ENCODE measurements around the gene TMPRSS11A.

DNA sequence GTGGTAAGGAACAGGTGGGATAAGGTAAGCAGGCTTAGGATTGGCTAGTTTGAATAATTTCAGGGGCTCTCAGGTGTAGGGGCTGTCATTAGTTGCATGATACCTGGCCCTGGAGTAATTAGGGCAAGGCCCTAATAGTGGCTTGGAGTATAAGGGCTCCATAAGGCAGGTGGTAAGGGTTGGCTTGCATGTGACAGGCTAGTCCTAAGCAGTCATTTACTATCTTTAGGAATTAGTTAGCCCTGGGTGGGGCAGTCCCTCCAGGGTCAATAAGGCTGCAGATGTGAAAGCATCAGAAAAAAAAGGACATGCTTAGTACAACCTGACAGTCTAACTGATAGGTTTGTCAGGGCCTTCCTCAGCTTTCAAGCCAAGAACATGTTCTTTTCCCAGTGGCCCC, 71.6 kb downstream of the TMPRSS11A start:
- TF ChIP-seq, protein P1, sequence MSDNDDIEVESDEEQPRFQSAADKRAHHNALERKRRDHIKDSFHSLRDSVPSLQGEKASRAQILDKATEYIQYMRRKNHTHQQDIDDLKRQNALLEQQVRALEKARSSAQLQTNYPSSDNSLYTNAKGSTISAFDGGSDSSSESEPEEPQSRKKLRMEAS (IDR thresholded peaks at IDR 0.05; ENCODE audit: low read depth, low read length) = no peak
- TF ChIP-seq, protein P2, sequence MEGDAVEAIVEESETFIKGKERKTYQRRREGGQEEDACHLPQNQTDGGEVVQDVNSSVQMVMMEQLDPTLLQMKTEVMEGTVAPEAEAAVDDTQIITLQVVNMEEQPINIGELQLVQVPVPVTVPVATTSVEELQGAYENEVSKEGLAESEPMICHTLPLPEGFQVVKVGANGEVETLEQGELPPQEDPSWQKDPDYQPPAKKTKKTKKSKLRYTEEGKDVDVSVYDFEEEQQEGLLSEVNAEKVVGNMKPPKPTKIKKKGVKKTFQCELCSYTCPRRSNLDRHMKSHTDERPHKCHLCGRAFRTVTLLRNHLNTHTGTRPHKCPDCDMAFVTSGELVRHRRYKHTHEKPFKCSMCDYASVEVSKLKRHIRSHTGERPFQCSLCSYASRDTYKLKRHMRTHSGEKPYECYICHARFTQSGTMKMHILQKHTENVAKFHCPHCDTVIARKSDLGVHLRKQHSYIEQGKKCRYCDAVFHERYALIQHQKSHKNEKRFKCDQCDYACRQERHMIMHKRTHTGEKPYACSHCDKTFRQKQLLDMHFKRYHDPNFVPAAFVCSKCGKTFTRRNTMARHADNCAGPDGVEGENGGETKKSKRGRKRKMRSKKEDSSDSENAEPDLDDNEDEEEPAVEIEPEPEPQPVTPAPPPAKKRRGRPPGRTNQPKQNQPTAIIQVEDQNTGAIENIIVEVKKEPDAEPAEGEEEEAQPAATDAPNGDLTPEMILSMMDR (IDR thresholded peaks at IDR 0.05; ENCODE audit: low read depth, low read length) = no peak
- TF ChIP-seq POLR2A (IDR thresholded peaks at IDR 0.05; ENCODE audit: extremely low read depth, insufficient read length) = no peak
